Measurements from ENCODE around the gene AMOTL1. TPM values are rescaled to one million over a fixed set of nuclear protein-coding genes. Genes with fewer than 3 reads are reported as not detected.
A peak's percentile ranks its signal among the peaks of the same experiment; 100 is the strongest.

AMOTL1 gene
- total RNA-seq, 1 donor from 2014 or later = 32.6 TPM

DNA sequence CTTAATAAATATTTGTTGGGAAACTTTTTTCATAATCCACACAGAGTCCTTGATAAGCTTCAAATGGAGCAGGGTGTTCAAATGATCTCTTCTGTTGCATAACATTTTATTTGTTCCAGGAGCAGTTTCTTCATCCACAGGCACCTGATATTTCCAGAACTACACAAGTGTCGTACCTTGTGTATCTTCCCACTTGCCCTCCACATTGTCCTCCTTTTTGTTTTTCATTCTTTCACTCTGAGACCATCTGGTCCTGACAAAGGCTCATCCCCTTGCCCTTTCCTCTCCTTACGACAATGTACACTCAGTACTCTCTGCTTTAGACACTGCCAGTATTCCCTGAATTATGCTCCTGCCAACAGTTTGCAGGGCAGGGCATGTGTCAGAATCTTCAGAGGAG, 5.2 kb upstream of the AMOTL1 start:
- intact Hi-C loops (cut with DNase I) = loop anchor here (10.0 kb wide), 3 partner anchors 138 to 218 kb away; partner anchors contain the start of genes CWC15, FUT4 and KDM4D
- Histone ChIP-seq H3K4me1 (peaks cover 0 to 2% of the 10 kb centered on the region in 2 donors), H3K36me3 (no peaks in the 10 kb centered on the region), H3K9me3 (no peaks in the 10 kb centered on the region), H3K4me3 (no peak overlapping the region), H3K27ac (no peak overlapping the region), H3K27me3 (no peaks in the 10 kb centered on the region)
- DNase-seq (ENCODE audit: low spot score in 2 of 2) = no peak
- TF ChIP-seq, protein P1, sequence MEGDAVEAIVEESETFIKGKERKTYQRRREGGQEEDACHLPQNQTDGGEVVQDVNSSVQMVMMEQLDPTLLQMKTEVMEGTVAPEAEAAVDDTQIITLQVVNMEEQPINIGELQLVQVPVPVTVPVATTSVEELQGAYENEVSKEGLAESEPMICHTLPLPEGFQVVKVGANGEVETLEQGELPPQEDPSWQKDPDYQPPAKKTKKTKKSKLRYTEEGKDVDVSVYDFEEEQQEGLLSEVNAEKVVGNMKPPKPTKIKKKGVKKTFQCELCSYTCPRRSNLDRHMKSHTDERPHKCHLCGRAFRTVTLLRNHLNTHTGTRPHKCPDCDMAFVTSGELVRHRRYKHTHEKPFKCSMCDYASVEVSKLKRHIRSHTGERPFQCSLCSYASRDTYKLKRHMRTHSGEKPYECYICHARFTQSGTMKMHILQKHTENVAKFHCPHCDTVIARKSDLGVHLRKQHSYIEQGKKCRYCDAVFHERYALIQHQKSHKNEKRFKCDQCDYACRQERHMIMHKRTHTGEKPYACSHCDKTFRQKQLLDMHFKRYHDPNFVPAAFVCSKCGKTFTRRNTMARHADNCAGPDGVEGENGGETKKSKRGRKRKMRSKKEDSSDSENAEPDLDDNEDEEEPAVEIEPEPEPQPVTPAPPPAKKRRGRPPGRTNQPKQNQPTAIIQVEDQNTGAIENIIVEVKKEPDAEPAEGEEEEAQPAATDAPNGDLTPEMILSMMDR (IDR thresholded peaks at IDR 0.05) = no peak

DNA sequence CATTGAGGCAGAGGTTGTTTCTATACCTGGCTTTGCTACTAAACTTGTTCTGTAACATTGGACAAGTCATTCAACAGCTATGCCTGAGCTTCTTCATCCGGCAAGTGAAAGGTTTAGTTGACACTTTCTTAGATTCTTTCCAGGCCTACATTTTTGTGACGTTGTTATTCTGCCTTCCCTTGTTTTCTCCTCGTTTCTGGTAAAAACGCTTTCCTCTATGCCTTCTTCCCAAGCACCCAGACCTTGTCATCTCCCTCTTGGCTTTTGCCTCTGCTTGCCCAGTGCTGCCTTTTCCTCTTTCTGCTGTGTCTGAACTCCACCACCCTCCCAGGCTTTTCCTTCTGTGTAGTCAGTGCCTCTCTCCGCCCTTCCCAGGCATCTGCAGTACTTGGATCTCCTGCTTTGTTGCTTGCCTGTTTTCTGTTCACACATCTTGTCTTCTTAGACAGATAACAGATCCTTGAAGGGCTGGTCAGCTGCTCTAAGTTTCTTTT, 1.4 kb upstream of the AMOTL1 start:
- Histone ChIP-seq H3K4me3 (no peak overlapping the region), H3K27me3 (no peaks in the 10 kb centered on the region), H3K4me1 (peaks cover 0 to 12% of the 10 kb centered on the region in 2 donors), H3K9me3 (no peaks in the 10 kb centered on the region), H3K36me3 (no peaks in the 10 kb centered on the region), H3K27ac (peak overlapping the region; percentile 89 to 98)
- no peak for DNase-seq (ENCODE audit: low spot score in 2 of 2)
- intact Hi-C loops (cut with DNase I) = loop anchor here (2.0 to 10.0 kb wide), 4 partner anchors 26 to 222 kb away; partner anchors contain the start of genes CWC15, FUT4 and KDM4D
- TF ChIP-seq, protein P1 (IDR thresholded peaks at IDR 0.05) = no peak

DNA sequence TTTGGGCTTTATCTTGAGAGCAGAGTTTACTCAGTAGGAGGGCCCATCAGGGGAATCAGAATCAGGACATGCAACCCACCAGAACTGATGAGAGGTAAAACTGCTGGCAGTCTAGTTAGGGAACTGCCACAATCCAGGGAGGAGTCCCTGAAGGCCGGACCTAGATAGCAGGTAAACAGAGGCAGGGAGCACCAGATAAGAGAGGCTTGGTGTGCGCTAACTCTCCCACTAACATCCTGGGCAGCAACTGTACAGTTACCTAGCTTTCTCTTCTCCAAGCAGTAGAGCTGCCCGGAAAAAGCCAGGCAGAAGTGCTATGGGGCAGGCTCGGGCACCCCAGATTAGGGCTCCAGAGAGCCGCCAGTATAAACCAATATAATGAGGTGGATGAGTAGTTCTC, 865 bp upstream of the AMOTL1 start:
- no peaks in the 10 kb centered on the region for H3K9me3 ChIP-seq

DNA sequence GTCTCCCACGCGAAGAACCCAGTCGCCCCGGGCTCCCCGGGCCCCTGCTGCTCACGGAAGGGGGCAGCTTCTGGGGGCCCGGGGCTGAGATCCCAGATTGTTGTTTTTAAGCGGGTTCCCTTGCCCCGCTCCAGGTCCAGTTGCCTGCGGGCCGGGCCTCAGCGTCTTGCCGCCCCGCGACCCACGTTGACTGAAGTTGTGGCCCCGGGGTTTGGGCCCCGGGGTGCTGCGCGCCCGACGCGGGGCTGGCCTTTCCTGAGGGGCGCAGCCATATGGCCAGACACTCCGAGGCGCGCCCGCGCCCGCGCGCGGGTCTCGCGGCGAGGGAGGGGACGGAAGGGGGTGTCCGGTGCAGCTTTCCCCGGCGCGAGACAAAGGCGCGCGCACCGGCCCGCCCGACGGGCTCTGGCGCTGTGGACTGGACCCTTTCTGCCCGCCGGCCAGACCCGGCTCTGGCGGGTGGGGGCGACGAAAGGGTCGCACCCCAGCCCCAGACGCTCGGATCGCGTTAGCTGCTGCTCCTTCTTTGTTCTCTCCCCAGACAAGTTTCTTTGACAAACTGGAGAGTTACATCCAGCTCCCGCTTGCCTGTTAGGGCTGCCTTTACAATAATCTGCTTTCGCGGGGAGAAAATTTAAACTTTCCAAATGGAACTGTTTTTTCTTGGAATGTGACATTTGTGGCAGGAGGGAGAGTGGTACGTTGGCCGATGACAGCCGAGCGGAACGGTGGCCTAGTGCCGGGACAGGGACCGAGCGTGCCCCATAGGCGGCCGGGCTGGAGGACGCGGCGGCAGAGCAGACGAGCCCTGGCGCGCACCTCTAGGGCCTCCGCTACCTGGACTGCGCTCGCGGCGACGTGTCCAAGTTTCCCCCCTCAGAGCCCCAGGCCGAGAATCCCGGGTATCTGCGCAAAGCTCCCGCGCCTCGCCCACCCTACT, 716 bp downstream of the AMOTL1 start:
- peaks cover 0 to 15% of the 10 kb centered on the region in 2 donors for H3K4me1 ChIP-seq
- H3K27me3 ChIP-seq = no peaks in the 10 kb centered on the region
- TF ChIP-seq, protein P1 (IDR thresholded peaks at IDR 0.05) = no peak
- peak overlapping the region; percentile 82 to 98 for H3K4me3 ChIP-seq
- H3K9me3 ChIP-seq = no peaks in the 10 kb centered on the region
- H3K27ac ChIP-seq = peak overlapping the region; percentile 89 to 98
- H3K36me3 ChIP-seq = no peaks in the 10 kb centered on the region
- intact Hi-C loops (cut with DNase I) = loop anchor here (2.0 to 10.0 kb wide), 4 partner anchors 26 to 224 kb away; partner anchors contain the start of genes CWC15, FUT4 and KDM4D
- DNase-seq (ENCODE audit: low spot score in 2 of 2) = peak in 1 of 2 donors; percentile 66

More for the DNA sequence above, 865 bp upstream of the AMOTL1 start:
- Histone ChIP-seq H3K4me3 (peak overlapping the region; percentile 82 to 98), H3K27ac (peak overlapping the region; percentile 89 to 98), H3K36me3 (no peaks in the 10 kb centered on the region), H3K27me3 (no peaks in the 10 kb centered on the region), H3K4me1 (peaks cover 0 to 15% of the 10 kb centered on the region in 2 donors)
- DNase-seq (ENCODE audit: low spot score in 2 of 2) = no peak
- TF ChIP-seq, protein P1 (IDR thresholded peaks at IDR 0.05) = no peak
- intact Hi-C loops (cut with DNase I) = loop anchor here (2.0 to 10.0 kb wide), 4 partner anchors 26 to 222 kb away; partner anchors contain the start of genes CWC15, FUT4 and KDM4D

DNA sequence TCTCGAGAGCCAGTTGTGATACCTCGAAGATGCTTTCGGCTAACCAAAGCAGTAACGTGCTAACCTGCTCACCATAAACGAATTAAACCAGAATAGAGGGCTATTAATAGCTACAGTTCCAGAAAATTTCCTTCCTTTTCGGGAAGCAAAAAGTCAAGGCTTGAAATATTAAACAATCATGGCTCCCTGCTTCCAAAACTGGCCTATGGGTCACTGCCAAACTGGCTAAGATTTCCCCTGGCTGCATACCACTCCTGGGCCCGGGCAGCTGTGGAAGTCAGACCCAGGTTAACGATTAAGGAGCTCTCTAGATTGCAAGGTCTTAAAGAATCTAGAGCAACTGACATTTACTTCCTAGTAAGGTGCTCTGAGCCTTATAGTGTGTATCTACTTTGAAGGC, 1.7 kb downstream of the AMOTL1 start:
- Histone ChIP-seq H3K36me3 (no peaks in the 10 kb centered on the region), H3K4me3 (peak overlapping the region; percentile 82 to 98), H3K27me3 (no peaks in the 10 kb centered on the region), H3K27ac (peak overlapping the region; percentile 89 to 98), H3K9me3 (no peaks in the 10 kb centered on the region), H3K4me1 (peaks cover 0 to 15% of the 10 kb centered on the region in 2 donors)
- intact Hi-C loops (cut with DNase I) = loop anchor here (2.0 to 10.0 kb wide), 4 partner anchors 25 to 225 kb away; partner anchors contain the start of genes CWC15, FUT4 and KDM4D
- DNase-seq (ENCODE audit: low spot score in 2 of 2) = peak in 1 of 2 donors; percentile 70
- TF ChIP-seq, protein P1 (IDR thresholded peaks at IDR 0.05) = no peak
